Lung (tissue), 12 donors: Measurements from ENCODE around the gene ANTXR1. TPM values are rescaled to one million over a fixed set of nuclear protein-coding genes. Genes with fewer than 3 reads are reported as not detected.

Source experiments
- ATAC-seq: fragments of 200-7000 bp; cut with Tn5 transposase; one replicate; pipeline ENCODE4 v1.9.1; 2020; ENCODE audit warnings: moderate number of reproducible peaks; ENCODE audit not compliant: insufficient read depth, low FRiP score
- DNase-seq, 3 donors: peaks; one replicate each; pipeline ENCODE4 v3.0.0-alpha.2; 2013 to 2017
- H3K27ac ChIP-seq, 2 donors: one replicate each; pipeline ENCODE4 v1.5.1; 2013; ENCODE audit warnings: mild to moderate bottlenecking in 2 of 2, moderate library complexity in 2 of 2, control low read depth in 1 of 2, inconsistent platforms in 1 of 2, low read depth in 1 of 2, low read length in 1 of 2
- H3K27me3 ChIP-seq, 3 donors: one replicate each; pipeline ENCODE4 v1.5.1; 2013; ENCODE audit warnings: low read length in 2 of 3; ENCODE audit not compliant: control insufficient read depth in 3 of 3, insufficient read depth in 3 of 3
- H3K36me3 ChIP-seq, 4 donors: one replicate each; pipeline ENCODE4 v1.5.1; 2013; ENCODE audit warnings: low read length in 4 of 4, mild to moderate bottlenecking in 1 of 4, moderate library complexity in 1 of 4; ENCODE audit not compliant: control insufficient read depth in 4 of 4, insufficient read depth in 4 of 4
- H3K4me1 ChIP-seq, 5 donors: one replicate each; pipeline ENCODE4 v1.5.1; 2013; ENCODE audit warnings: low read length in 5 of 5, mild to moderate bottlenecking in 2 of 5, moderate library complexity in 1 of 5; ENCODE audit not compliant: control insufficient read depth in 5 of 5, insufficient read depth in 5 of 5
- H3K4me3 ChIP-seq: one replicate; pipeline ENCODE4 v1.5.1; 2013; ENCODE audit warnings: mild to moderate bottlenecking, control low read depth, moderate library complexity
- H3K9ac ChIP-seq, 2 donors: one replicate each; pipeline ENCODE4 v1.5.1; 2013; ENCODE audit warnings: low read length in 2 of 2, control low read depth in 1 of 2; ENCODE audit not compliant: insufficient read depth in 1 of 2
- H3K9me3 ChIP-seq, 4 donors: one replicate each; pipeline ENCODE4 v1.5.1; 2013; ENCODE audit warnings: low read length in 3 of 4, mild to moderate bottlenecking in 1 of 4, moderate library complexity in 1 of 4; ENCODE audit not compliant: control insufficient read depth in 4 of 4, insufficient read depth in 3 of 4
- CTCF ChIP-seq: IDR thresholded peaks from 2 replicates; pipeline ENCODE4 v1.5.1; 2012; ENCODE audit warnings: mild to moderate bottlenecking; ENCODE audit errors: control extremely low read depth, extremely low read depth
- WGBS, 2 donors: extraction: QIAGEN DNeasy Blood & Tissue Kit; methylation state at CpG; one replicate each; pipeline ENCODE4 v1.1.7; 2013; 5-methylcytosine and 5-hydroxymethylcytosine counted together
- polyA plus RNA-seq, 2 donors: library from polyadenylated mRNA; stranded (reverse); fragments of 200-250 nt; gene quantifications; one replicate each; pipeline ENCODE4 v1.2.1, GENCODE V29; 2013
- total RNA-seq, 2 donors: library from RNA; depleted of rRNA in 1 of 2; stranded (reverse); fragments of >200 nt in 1 of 2; gene quantifications; one replicate each; pipeline ENCODE4 v1.2.1, GENCODE V29; 2014 to 2021
- donor health status: control.
- donor health status: control.
- donor health status: Bipolar disorder and iron deficiency.
- donor health status: healthy.
- donor health status: DM: yes; HTN: yes; CAD: no.

ANTXR1 gene
- total and polyA plus RNA-seq, 4 donors: 13.4 to 81.0 (median 34.8) TPM

- TF ChIP-seq CTCF: no peak
Observed at GRCh38 chr2:69165091-69165880, 152.3 kb downstream of the ANTXR1 start.

GRCh38 chr2:69166465-69166811 is 153.5 kb downstream of the ANTXR1 start:
- Histone ChIP-seq H3K36me3 (peaks cover 0 to 18% (median 9%) of the 10 kb centered on the region in 4 donors), H3K9ac (no peak overlapping the region), H3K9me3 (no peaks in the 10 kb centered on the region), H3K27ac (no peak overlapping the region), H3K4me3 (no peak overlapping the region), H3K4me1 (peaks cover 4 to 24% (median 5%) of the 10 kb centered on the region in 5 donors), H3K27me3 (no peaks in the 10 kb centered on the region)
- WGBS, 2 donors: 92 to 95% methylated on average over 2 of the region's 2 CpGs
- no peak for ATAC-seq
- DNase-seq: no peak
- TF ChIP-seq CTCF: no peak

More at GRCh38 chr2:69165091-69165880, 152.3 kb downstream of the ANTXR1 start:
- ATAC-seq (no peak), DNase-seq (no peak)
- no peak overlapping the region for H3K9ac ChIP-seq
- WGBS, 2 donors: 52 to 66% methylated on average over 10 of the region's 10 CpGs
- H3K9me3 ChIP-seq: no peaks in the 10 kb centered on the region
- H3K4me3 ChIP-seq: no peak overlapping the region
- H3K27ac ChIP-seq: peak overlapping the region in 1 of 2 donors; percentile 61
- peaks cover 0 to 29% (median 4%) of the 10 kb centered on the region in 5 donors for H3K4me1 ChIP-seq
- H3K36me3 ChIP-seq: peaks cover 0 to 18% (median 9%) of the 10 kb centered on the region in 4 donors
- H3K27me3 ChIP-seq: no peaks in the 10 kb centered on the region

GRCh38 chr2:69166812-69167468 is 154.0 kb downstream of the ANTXR1 start:
- H3K9me3 ChIP-seq: no peaks in the 10 kb centered on the region
- no peak overlapping the region for H3K27ac ChIP-seq
- DNase-seq: no peak
- no peak for TF ChIP-seq CTCF
- no peak overlapping the region for H3K4me3 ChIP-seq
- no peaks in the 10 kb centered on the region for H3K27me3 ChIP-seq
- H3K4me1 ChIP-seq: peaks cover 4 to 21% (median 10%) of the 10 kb centered on the region in 5 donors
- ATAC-seq: no peak
- 88 to 96% methylated on average over 5 of the region's 5 CpGs for WGBS, 2 donors
- H3K9ac ChIP-seq: no peak overlapping the region
- peaks cover 0 to 18% (median 9%) of the 10 kb centered on the region in 4 donors for H3K36me3 ChIP-seq
